SHP77 treated with DMSO at 0.1 percent for 48 hours (cell line): ENCODE measurements around the gene PGF.

Experiments used
- DNase-seq: peaks from one replicate; lab custom pipeline; 2025; lab: John Stamatoyannopoulos, UW

Gene PGF

GRCh38 chr14:74978416-74978947 lies 23.1 kb upstream of the PGF start:
- DNase-seq: no peak

GRCh38 chr14:74977901-74978385 lies 22.5 kb upstream of the PGF start:
- DNase-seq: no peak

GRCh38 chr14:74977164-74977900 lies 21.9 kb upstream of the PGF start:
- no peak for DNase-seq

GRCh38 chr14:74976264-74977113 lies 21.1 kb upstream of the PGF start:
- DNase-seq: no peak

- DNase-seq: no peak
Observed at GRCh38 chr14:74975059-74975810, 19.8 kb upstream of the PGF start.

- DNase-seq: no peak
Observed at GRCh38 chr14:74974364-74975058, 19.1 kb upstream of the PGF start.

- DNase-seq: no peak
Observed at GRCh38 chr14:74973905-74974363, 18.5 kb upstream of the PGF start.

GRCh38 chr14:74973003-74973653 lies 17.7 kb upstream of the PGF start:
- DNase-seq: no peak

- DNase-seq: no peak
Observed at GRCh38 chr14:74968811-74969210, 13.4 kb upstream of the PGF start.

- no peak for DNase-seq
Observed at GRCh38 chr14:74965486-74966153, 10.2 kb upstream of the PGF start.

GRCh38 chr14:74964787-74965485 lies 9.5 kb upstream of the PGF start:
- no peak for DNase-seq

GRCh38 chr14:74963705-74964271 lies 8.4 kb upstream of the PGF start:
- DNase-seq: no peak

GRCh38 chr14:74963178-74963704 lies 7.8 kb upstream of the PGF start:
- no peak for DNase-seq

- no peak for DNase-seq
Observed at GRCh38 chr14:74962493-74962892, 7.1 kb upstream of the PGF start.

GRCh38 chr14:74962046-74962445 lies 6.6 kb upstream of the PGF start:
- no peak for DNase-seq

GRCh38 chr14:74961238-74961911 lies 6.0 kb upstream of the PGF start:
- no peak for DNase-seq

GRCh38 chr14:74960736-74961135 lies 5.3 kb upstream of the PGF start:
- DNase-seq: no peak

GRCh38 chr14:74959596-74960180 lies 4.3 kb upstream of the PGF start:
- no peak for DNase-seq
